ENCODE results near the gene MAOB. TPM values are rescaled to one million over a fixed set of nuclear protein-coding genes. Genes with fewer than 3 reads are reported as not detected.

The MAOB gene
- total and polyA plus RNA-seq, 8 donors = 1.2 to 16.0 (median 10.2) TPM

- WGBS, 5 donors = 67 to 90% (median 82%) methylated on average over 5 of the region's 5 CpGs
- intact Hi-C loops (cut with DNase I; ENCODE audit: low total_unique reads) = no loop called here
- H3K27ac ChIP-seq = no peak overlapping the region
- H3K27me3 ChIP-seq = peaks cover 0 to 4% (median 0%) of the 10 kb centered on the region in 3 donors
- DNase-seq = no peak
- no peak overlapping the region for H3K4me3 ChIP-seq
- no peaks in the 10 kb centered on the region for H3K9me3 ChIP-seq
- H3K36me3 ChIP-seq = no peaks in the 10 kb centered on the region
- no peaks in the 10 kb centered on the region for H3K4me1 ChIP-seq
- no peak for TF ChIP-seq CTCF (IDR thresholded peaks at IDR 0.05)
- TF ChIP-seq EP300 (IDR thresholded peaks at IDR 0.05) = no peak
Observed at GRCh38 chrX:43899878-43900815, 17.9 kb upstream of the MAOB start.

DNA sequence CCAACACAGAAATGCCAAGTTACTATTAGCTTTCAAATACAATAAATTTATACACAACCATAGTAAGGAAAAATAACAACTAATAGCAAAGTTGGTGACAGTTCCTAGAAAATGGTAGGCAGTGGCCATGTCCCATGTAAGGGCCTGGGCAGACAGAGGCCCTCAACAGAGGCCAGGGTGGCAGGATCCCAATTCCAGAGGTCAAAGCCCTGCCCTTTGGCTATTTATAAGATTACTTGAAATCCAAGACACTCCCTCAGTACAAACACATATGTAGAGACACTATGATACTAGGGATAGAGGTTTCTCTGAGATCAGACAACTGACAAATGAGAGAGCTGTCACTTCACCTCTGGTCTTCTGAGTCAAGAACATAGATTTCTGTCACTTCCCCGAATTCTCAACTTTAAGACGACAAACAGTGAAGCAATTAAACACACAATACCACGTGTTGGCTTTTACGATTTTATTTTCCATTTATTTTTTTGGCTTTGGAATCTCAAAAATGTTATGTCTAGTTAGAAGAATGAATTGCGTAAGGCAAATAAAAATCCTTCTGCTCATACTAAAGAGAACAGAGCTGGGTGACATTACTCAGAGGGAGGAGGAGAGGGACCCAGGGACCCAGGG is 16.3 kb upstream of the MAOB start:
- 72 to 84% (median 79%) methylated on average over 5 of the region's 5 CpGs for WGBS, 5 donors
- Histone ChIP-seq H3K27me3 (peaks cover 0 to 4% (median 0%) of the 10 kb centered on the region in 3 donors), H3K4me1 (no peaks in the 10 kb centered on the region), H3K27ac (no peak overlapping the region), H3K4me3 (no peak overlapping the region), H3K9me3 (no peaks in the 10 kb centered on the region), H3K36me3 (no peaks in the 10 kb centered on the region)
- no peak for DNase-seq
- TF ChIP-seq POLR2A (IDR thresholded peaks at IDR 0.05) = no peak
- no peak for TF ChIP-seq EP300 (IDR thresholded peaks at IDR 0.05)
- no peak for TF ChIP-seq CTCF (IDR thresholded peaks at IDR 0.05)
- TF ChIP-seq POLR2AphosphoS5 (IDR thresholded peaks at IDR 0.05) = no peak
- intact Hi-C loops (cut with DNase I; ENCODE audit: low total_unique reads) = no loop called here

DNA sequence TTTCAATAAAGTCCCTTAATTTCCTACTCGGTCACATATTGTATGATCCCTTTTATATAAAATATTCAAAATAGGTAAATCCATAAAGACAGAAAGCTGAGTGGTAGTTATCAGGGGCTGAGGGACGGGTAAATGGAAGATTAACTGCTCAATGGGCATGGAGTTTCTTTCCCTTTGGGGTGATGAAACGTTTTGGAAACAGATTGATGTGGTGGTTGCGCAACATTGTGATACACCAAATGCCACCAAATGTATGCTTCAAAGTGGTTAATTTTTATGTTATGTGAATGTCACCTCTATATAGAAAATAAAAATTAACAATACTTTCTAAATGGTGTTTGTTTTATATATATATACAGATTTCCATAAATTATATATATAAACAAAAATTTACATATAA is 15.0 kb upstream of the MAOB start:
- H3K27ac ChIP-seq = no peak overlapping the region
- TF ChIP-seq EP300 (IDR thresholded peaks at IDR 0.05) = no peak
- TF ChIP-seq POLR2AphosphoS5 (IDR thresholded peaks at IDR 0.05) = no peak
- TF ChIP-seq POLR2A (IDR thresholded peaks at IDR 0.05) = no peak
- TF ChIP-seq CTCF (IDR thresholded peaks at IDR 0.05) = no peak
- no peaks in the 10 kb centered on the region for H3K4me1 ChIP-seq
- H3K36me3 ChIP-seq = no peaks in the 10 kb centered on the region
- DNase-seq = no peak
- H3K4me3 ChIP-seq = no peak overlapping the region
- peaks cover 0 to 4% (median 0%) of the 10 kb centered on the region in 3 donors for H3K27me3 ChIP-seq
- no peaks in the 10 kb centered on the region for H3K9me3 ChIP-seq
- intact Hi-C loops (cut with DNase I; ENCODE audit: low total_unique reads) = no loop called here
- WGBS, 5 donors = 74 to 85% (median 78%) methylated on average over 4 of the region's 4 CpGs

DNA sequence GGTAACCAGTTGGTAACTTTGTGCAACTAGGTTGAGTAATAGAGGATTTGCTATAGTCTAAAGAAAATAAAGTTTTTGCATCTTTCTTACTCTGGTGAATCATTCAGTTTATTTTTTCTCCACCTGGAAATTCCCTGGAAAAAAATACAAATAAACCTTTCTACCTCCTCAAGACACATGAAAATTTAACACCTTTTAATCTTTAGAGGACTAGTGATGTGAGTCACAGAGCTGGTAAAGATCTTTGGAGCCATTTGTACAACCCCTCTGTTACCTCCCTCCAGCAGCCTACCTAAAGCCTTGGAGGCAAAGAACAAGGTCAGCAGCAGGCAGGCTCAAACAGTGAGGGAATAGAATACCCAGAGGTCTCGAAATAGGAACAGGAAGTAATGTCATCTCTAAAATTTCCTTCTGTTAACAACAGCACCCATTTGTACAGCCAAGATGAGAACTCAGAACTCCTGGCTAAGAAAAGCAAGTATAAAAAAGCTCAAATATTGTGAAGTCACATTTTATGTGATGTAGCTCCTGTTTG is 10.2 kb upstream of the MAOB start:
- Histone ChIP-seq H3K27me3 (no peaks in the 10 kb centered on the region), H3K9me3 (peaks cover 0 to 16% (median 7%) of the 10 kb centered on the region in 4 donors), H3K4me1 (no peaks in the 10 kb centered on the region), H3K4me3 (no peak overlapping the region), H3K27ac (no peak overlapping the region), H3K36me3 (no peaks in the 10 kb centered on the region)
- TF ChIP-seq POLR2A (IDR thresholded peaks at IDR 0.05) (no peak), POLR2AphosphoS5 (IDR thresholded peaks at IDR 0.05) (no peak), CTCF (IDR thresholded peaks at IDR 0.05) (no peak), EP300 (IDR thresholded peaks at IDR 0.05) (no peak)
- intact Hi-C loops (cut with DNase I; ENCODE audit: low total_unique reads) = no loop called here
- DNase-seq = no peak
- 38 to 60% (median 50%) methylated on average over 1 of the region's 1 CpG for WGBS, 5 donors

Data from stomach (tissue), 9 donors.